ENCODE data around the gene ATRAID.

ATRAID gene

GRCh38 chr2:27237341-27237945 is 25.6 kb downstream of the ATRAID start:
- DNase-seq (ENCODE audit: low spot score), result no peak
- no peak for TF ChIP-seq CTCF (IDR thresholded peaks at IDR 0.05; ENCODE audit: extremely low read depth, insufficient read depth, missing control alignments)
- in situ Hi-C loops (cut with MboI; ENCODE audit: low pct_unique_long_range_greater_than_20kb, low sequenced_read_pairs, unreplicated experiment), result no loop called here

DNA sequence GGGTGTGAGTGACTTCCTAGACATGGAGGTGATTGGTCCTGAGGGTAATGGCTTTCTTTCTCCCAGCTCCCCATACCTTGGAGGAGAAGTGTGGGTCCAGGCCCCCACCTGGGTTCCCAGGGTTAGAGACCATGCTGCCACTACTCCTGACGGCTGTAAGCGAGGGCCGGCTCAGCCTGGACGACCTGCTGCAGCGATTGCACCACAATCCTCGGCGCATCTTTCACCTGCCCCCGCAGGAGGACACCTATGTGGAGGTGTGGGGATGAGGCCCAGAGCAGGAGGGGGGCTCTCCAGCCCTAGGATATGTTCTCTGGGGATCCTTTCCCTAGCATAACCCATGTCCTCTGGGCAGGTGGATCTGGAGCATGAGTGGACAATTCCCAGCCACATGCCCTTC is 27.1 kb downstream of the ATRAID start:
- no peak for TF ChIP-seq CTCF (IDR thresholded peaks at IDR 0.05; ENCODE audit: extremely low read depth, insufficient read depth, missing control alignments)
- no peak for DNase-seq (ENCODE audit: low spot score)
- in situ Hi-C loops (cut with MboI; ENCODE audit: low pct_unique_long_range_greater_than_20kb, low sequenced_read_pairs, unreplicated experiment), result no loop called here

DNA sequence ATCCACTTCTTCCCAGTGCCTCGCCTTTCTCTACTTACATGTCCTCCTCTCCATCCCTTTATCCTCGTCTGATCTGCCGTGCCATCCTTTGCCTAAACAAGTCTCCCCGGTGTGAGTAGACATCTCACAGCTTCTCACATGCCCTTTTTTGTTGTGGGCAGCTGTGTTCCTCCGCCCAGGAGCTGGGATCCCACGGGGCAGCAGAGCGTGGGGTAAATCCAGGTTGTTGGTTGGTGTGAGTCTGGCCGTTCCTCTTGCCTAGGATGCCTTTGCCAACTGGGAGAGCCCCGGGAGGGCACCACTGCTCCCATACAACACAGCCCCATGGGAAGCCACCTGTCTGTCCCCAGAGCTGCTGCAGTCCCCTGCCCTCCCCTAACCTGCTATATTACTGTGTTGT is 28.6 kb downstream of the ATRAID start:
- TF ChIP-seq CTCF (IDR thresholded peaks at IDR 0.05; ENCODE audit: extremely low read depth, insufficient read depth, missing control alignments), result no peak
- no peak for DNase-seq (ENCODE audit: low spot score)
- in situ Hi-C loops (cut with MboI; ENCODE audit: low pct_unique_long_range_greater_than_20kb, low sequenced_read_pairs, unreplicated experiment), result no loop called here

- in situ Hi-C loops (cut with MboI; ENCODE audit: low pct_unique_long_range_greater_than_20kb, low sequenced_read_pairs, unreplicated experiment), result no loop called here
- no peak for DNase-seq (ENCODE audit: low spot score)
- TF ChIP-seq CTCF (IDR thresholded peaks at IDR 0.05; ENCODE audit: extremely low read depth, insufficient read depth, missing control alignments), result no peak
Observed at GRCh38 chr2:27241761-27242613, 30.1 kb downstream of the ATRAID start.

GRCh38 chr2:27242614-27242951 is 30.7 kb downstream of the ATRAID start:
- in situ Hi-C loops (cut with MboI; ENCODE audit: low pct_unique_long_range_greater_than_20kb, low sequenced_read_pairs, unreplicated experiment), result no loop called here
- TF ChIP-seq CTCF (IDR thresholded peaks at IDR 0.05; ENCODE audit: extremely low read depth, insufficient read depth, missing control alignments), result no peak
- no peak for DNase-seq (ENCODE audit: low spot score)

- no peak for DNase-seq (ENCODE audit: low spot score)
- in situ Hi-C loops (cut with MboI; ENCODE audit: low pct_unique_long_range_greater_than_20kb, low sequenced_read_pairs, unreplicated experiment), result no loop called here
- no peak for TF ChIP-seq CTCF (IDR thresholded peaks at IDR 0.05; ENCODE audit: extremely low read depth, insufficient read depth, missing control alignments)
Observed at GRCh38 chr2:27243391-27244130, 31.7 kb downstream of the ATRAID start.
